GM19324 (cell line): ENCODE data around the gene CCDC126.
"Not testable (repeated sequence)": the region's sequence is repeated elsewhere in the genome, so short reads cannot be mapped to it uniquely, and the experiment has no call there.

ENCODE experiments used
- ATAC-seq: cut with Tn5 transposase; IDR thresholded peaks from one replicate; pipeline ENCODE4 v1.9.1; 2021; ENCODE audit warnings: mild to moderate bottlenecking, moderate library complexity; ENCODE audit not compliant: unreplicated experiment, low FRiP score

CCDC126 gene

DNA sequence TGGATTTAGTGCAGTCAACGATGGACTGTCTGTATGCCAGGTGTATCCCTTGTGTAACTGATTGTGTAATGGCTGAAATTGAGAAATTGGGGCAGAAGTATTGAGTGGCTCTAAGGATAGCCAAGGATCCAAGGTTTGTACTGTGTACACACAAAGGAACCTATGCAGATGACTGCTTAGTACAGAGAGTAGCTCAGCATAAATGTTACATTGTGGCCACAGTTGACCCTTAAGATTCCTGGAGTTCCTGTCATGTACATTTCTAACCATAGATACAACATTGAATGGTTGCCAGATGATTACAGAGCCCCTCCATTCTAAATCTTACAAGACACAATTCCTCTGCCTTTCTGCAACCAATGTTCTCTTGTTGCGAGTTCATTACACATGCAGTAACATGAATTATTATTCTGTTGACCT, 25.3 kb downstream of the CCDC126 start:
- no peak for ATAC-seq

DNA sequence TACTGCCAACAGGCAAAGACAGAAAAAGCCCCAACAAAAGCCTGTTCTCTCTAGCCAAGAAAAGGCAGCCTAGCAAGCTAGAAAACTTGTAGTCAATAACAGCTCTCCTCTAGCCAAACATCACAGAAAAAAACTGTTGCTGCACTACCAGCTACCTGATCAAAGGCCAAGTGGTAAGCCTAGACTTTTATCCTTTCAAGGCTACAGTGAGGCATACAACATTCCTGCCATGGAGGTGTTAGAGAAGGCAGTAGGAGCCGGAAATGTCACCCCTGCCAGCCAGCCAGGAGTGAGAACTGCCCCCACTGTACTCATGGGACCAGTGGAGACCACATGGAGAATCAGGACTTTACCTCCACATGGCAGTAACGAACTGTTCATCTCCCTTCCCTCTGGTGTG, 31.2 kb downstream of the CCDC126 start:
- no peak for ATAC-seq

DNA sequence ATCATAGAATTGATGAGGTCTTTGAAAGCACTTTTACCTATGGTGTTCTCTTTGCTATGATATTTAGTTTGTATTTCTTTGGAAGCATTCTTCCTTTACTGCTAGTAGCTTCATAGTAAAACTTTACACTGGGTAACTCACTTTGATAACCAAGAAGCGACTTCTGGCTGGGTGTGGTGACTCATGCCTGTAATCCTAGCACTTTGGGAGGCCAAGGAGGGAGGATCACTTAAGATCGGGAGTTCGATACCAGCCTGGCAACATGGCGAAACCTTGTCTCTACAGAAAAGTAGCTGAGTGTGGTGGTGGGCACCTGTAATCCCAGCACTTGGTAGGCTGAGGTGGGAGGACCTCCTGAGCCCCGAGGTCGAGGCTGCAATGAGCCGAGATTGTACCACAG, 36.2 kb downstream of the CCDC126 start:
- ATAC-seq = no peak

DNA sequence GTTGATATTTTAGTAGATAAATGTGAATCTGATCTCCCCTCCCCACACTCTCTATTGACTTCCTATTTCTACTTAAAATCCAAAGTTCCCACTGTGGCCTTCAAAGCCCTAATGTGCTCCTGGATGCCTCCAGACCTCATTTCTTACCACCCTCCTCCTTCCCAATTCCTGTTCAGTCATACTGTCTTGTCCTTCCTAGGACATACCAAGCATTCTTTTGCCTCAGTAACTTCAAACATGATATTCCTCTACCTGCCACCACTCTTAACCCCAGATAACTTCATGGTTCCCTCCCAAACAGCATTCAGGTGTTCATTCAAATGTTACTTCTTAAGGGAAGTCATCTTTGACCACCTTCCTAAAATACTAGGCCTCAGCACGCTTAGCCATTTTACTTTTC, 48.6 kb downstream of the CCDC126 start:
- no peak for ATAC-seq

DNA sequence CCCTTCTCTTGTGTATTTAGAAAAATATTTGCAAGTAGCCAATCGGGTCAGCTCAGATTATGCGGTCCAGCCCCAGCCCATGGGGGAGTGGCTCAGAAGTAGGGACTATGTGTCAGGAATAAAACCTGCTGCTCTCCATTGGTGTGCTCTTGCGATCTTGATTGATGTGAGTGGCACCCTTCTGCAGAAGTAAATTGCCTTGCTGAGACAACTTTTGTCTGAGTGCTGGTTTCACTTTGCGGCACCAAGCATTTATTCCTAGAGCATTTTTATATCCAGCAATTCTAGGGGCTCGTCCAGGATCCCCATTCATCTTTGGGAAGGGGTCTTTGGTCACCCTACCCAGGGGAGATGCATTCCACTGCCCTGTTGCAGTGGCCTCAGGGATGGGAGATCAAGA, 56.8 kb downstream of the CCDC126 start:
- ATAC-seq = no peak

DNA sequence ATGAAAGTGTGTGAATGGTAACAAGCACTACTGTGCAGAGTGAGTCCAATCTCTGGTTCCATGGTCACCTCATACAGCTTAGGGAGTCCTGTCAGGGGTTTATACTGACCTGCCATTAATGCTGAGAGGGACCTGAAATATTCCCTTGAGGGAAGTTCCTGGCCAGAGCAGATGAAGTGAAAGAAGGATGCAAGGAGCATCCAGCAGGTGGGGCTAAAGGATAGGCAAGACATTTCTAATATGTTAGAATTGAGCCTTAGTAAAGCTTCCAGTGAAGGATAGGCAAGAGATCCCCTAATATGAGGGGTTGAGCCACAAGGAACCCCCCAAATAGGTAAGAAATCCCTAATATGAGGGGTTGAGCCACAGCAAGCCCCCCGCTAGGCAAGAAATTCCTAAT, 57.3 kb downstream of the CCDC126 start:
- no peak for ATAC-seq

DNA sequence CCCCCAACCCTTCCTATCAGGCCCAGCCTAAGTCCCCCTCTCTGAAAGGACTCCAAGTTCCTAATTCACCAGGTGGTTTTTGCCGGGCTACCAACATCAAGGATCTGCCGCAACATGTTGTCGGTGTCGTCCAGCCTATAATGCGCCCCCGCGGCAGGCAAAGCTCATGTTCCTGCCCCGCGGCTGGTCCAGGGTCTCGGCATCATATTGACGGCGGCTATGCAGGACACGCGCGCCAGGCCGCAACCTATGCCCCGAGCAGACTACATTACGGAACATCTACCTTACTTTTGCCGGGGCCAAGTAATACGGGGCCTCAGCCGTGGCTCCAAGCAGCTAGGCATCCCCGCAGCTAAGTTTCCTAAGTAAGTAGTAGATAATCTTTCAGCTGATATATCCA, 58.3 kb downstream of the CCDC126 start:
- no peak for ATAC-seq

DNA sequence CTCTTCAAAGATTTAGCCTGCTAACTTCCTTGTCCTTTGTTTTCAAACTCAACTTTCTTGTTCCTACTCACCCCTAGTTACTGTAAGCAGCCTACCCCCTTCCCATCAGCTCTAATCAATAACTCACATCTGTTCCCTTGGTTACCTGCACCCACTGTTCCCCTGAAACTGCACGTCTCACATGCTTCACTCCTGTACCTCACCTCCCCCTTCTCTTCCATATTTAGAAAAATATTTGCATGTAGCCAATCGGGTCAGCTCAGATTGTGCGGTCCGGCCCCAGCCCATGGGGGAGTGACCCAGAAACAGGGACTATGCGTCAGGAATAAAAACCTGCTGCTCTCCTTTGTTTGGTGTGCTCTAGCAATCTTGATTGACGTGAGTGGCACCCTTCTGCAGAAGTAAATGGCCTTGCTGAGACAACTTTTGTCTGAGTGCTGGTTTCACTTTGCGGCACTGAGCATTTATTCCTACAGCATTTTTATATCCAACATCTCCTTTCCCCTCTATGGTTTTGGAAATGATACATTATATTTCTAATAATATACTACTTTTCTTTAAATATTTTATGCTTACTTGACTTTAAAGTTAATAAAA, 61.7 kb downstream of the CCDC126 start:
- ATAC-seq = no peak

DNA sequence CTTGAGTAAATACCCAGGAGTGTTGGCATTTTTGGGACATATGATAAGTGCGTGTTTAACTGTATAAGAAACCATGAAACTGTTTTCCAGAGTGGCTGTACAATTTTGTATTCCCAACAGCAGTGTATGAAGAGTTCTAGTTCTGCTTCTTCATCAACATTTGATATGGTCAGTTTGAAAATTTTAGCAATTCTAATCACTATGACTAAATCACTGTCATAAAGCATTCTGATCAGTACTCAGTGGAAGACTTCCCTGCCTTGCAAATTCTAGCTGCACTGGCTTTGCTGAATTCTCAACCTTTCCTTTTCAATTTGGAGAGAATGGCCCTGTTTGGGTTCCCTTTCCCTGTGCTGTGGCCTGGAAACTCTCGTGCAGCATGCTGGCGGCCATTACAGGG, 64.2 kb downstream of the CCDC126 start:
- no peak for ATAC-seq

DNA sequence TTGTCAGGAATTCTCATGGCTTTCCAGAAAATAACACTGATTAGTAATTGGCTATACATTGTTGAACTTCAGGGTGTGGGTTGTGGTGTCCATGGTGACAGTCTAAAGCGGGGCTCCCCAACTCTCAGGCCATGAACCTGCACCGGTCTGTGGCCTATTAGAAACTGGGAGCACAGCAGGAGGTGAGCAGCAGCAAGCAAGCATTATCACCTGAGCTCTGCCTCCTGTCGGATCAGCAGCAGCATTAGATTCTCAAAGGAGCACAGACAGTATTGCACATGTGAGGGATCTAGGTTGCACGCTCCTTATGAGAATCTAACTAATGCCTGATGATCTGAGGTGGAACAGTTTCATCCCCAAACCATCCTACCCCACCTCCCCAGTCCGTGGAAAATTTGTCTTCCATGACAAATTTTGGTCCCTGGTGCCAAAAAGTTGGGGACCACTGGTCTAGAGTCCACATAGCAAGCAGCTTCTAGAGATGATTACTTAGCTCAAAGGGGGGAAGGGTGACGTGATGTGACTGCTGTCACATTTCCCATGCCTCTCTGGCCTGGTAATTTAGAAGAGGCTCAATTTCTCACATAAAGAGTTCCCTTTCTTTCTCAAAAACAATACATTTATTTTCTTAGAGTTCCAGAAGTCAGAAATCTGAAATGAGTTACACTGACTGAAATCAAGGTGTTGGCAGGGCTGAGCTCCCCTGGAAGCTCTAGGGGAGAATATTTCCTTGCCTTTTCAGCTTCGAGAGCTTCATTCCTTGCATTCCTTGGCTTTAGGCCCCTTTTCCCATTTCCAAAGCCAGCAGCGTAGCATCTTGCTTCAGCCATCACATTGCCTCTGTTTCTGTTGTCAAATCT, 65.2 kb downstream of the CCDC126 start:
- no peak for ATAC-seq

DNA sequence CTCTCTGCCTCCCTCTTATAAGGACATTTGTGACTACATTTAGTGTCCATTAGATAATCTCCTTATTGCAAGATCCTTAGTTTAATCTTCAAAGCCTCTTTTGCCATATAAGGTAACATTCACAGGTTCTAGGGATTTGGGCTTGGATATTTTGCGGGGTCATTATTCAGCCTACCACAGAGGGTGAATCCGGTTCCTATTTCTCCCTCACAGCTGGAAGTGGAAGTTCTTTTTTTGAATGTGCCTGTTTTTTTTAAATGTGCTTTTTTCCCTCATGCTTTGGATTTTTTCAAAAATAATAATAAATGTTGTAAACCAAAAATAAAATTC, 65.8 kb downstream of the CCDC126 start:
- ATAC-seq = no peak

DNA sequence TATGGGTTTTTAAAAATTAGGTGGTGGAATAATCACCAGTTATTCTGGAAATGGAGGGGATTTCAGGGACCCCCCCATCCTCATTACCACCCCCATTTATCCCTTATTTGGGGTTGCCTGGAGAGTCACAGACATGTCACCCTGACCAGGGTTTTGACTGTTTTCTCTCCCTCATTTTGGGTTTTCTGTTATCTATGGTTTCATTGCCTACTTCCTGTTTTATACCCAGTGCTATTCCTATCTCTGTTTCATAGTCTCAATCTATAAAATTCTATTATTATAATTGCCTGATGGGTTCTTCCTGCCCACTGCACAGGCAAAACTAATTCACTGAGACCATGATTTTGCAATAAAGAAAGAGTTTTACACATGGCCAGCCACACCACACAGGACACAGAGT, 66.9 kb downstream of the CCDC126 start:
- no peak for ATAC-seq

DNA sequence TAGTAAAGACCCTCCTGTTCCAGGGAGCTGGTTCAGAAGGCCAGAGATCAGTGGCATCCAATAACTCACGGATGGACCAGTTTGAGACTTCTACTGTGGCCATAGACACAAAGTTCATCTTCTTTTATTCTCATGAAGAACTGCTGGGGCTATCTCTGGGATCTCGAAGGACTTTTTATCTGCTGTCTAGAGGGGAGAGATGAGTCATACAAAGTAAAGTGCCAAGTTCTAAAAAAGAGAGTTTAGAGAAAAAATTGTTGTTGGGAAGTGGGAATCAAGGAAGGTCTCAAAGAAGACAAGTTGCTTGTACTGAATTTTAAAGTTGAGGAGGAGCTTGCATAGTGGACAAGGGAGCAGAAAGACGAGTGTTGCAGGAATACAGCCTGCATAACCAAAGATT, 74.9 kb downstream of the CCDC126 start:
- ATAC-seq = no peak

DNA sequence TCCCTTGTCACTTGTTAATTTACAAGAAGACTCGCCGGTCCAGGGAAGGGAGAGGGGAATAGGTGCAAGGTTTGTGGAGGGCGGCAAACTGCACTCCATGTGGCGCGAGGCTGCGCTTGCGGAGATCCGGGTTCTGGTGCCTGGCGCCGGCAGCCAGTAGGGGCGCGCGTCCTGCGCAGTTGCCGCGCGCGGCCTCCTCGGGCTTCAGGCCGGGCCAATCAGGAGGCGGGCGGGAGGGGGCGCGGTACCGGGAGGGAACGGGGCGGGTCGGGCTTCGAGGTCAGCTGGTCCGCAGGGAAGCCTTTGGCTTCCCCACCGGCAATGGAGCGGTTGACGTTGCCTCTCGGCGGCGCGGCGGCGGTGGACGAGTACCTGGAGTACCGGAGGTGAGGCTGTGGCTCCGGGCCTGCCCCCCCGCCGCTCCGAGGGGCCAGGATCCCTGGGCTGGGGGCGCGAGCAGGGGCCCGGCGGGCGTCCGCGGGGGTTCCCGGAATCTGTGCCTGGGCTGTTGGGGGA, 82.8 kb downstream of the CCDC126 start, which contains the start of gene FAM221A:
Gene FAM221A, plus strand, starts transcription at position 302 of the 516 bp plus-strand sequence. Its CDS starts 20 bp downstream, at position 322.
- peak; percentile 99 for ATAC-seq

DNA sequence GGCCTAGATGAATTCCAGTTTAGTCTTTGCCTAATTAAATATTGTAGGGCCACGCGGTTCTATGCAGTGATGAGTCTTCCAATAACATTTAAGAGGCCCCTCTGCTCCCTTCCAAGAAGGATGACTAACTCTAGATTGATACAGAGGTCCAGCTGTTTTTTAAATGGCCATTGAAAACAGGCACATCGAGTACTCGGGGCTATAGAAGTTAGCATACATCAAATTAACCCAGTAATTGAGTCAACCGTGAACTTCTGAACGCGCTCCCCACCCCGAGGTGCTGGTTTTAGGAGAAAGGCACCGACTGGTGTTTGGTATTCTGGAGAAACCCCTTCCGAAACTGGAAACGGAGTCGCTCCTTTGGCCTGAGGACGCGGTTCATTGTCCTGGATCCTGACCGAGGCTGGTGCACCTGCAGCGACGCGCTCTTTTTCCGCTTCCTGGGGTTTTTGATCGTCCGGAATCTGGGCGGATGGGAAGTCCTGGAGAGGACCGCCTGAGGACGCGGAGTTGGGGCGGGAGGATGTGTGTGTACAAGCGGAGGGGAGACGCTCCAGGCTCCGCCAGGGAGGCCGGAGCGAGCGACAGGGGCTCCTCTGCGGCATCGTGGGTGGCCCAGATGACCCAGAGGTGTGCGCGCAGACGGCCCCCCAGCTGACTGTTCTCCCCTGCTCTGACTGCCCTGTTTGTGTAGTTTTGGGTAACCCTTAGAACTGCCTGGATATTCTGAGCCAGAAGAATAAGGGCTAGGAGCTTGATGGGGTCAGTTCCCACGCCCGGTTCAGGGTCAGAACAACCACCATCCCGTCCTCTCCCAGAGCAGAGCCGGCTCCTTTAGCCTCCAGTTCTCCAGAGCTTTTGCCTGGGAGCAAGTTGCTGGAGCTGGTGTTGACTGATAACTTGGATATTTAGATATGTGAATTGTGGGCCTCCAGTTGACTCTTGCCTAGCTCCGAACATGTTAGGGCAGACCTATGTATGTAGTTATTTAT, 83.5 kb downstream of the CCDC126 start:
- peak; percentile 24 for ATAC-seq

DNA sequence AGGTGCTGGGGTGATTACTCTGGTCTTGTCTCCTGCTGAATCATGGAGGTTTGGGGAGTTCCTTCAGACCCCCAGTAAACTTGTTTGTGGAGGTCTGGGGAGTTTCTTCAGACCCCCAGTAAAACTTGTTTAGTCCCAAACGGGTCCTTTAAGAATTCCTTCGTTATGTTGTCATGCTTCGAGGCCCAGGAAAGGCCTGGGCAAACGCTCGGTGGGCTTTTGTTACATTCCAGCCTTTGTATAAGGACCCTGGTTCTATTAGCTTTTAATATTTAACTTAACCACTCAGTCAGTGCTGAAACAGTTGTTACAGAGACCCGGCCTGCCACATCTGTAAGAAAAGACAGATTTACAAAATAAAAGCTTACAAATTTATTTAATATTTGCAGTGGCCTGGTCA, 86.9 kb downstream of the CCDC126 start:
- ATAC-seq = not testable (repeated sequence)

DNA sequence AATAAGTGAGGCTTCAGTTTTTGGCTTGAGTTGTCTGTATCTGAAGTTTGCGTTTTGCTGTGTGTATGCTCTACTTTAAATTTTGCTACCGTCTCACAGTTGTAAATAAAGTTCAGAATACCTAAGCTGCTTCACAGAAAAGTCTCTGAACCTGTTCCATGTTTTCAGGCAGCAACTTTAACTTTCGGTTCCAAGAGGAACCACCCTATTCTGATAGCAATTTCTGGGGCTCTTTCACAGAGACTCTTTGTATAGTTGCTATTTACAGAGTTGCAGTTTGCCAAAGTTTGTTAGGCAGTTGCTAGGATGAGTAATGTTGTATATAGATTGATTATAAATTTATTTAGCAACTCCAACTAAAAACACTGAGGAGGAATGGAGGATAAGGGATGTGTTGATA, 88.5 kb downstream of the CCDC126 start:
- ATAC-seq = no peak

DNA sequence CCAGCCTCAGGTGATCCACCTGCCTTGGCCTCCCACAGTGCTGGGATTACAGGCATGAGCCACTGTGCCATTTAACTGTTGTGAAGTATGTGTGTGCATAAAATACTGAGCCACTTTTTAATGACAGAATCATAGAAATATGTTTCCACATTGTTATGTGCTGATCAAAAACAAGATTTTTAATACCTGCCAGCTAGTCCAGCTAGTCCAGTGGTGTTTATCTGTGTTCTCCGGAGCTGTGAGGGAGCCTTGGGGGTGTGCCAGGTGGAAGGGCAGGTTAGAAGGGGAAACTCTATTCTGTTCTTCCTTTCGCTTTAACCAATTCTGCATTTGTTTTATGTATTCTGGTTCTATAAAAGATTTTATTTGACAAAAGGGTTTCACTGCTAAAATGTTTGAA, 89.8 kb downstream of the CCDC126 start:
- no peak for ATAC-seq

DNA sequence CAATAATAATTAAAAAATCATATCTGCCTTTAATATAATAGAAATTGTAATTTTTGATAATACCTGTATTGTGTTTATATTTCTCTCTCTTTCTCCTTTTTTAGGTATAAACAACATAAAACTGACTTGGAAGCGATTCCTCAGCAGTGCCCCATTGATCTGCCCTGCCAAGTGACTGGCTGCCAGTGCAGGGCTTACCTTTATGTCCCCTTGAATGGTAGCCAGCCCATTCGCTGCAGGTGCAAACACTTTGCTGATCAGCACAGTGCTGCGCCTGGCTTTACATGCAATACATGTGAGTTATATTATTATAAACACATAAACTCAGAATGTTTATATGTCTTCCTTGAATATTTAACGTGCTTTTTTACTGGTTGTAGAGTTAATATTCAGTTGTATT, 92.0 kb downstream of the CCDC126 start:
- ATAC-seq = no peak

DNA sequence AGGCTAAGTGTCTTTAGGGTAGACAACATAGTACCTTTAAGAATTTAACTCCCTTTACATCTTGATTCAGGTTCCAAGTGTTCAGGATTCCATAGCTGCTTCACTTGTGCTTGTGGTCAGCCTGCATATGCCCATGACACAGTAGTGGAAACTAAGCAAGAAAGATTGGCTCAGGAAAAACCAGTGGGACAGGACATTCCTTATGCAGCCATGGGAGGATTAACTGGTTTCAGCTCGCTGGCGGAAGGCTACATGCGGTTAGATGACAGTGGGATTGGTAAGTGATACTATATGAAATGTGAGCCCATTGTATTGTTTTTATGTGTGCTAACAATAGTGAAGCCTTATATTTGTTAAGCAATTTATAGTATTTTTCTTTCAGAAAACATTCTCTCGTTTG, 94.1 kb downstream of the CCDC126 start:
- no peak for ATAC-seq

DNA sequence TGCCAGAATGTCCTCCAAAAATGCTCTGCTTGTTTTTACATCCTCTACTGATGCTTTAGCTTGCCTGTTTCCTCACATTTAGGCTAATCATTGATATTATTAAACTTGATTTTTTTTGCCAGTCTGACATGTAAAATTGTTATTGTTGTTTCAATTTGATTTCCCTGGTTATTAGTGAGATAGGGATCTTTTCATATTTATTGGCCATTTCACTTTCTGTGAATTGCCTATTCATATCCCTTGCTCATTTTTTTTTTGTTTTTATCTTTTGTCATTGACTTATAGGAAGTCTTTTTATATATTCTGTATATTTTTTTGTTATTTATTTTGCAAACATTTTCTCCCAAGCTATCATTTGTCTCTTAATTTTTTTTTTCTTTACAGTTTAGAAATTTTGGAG, 96.0 kb downstream of the CCDC126 start:
- ATAC-seq = no peak
